HCT116 (cell line): ENCODE measurements around the gene ACSS1. TPM values are rescaled to one million over a fixed set of nuclear protein-coding genes. Genes with fewer than 3 reads are reported as not detected.

ENCODE experiments used
- ATAC-seq: fragments of 200-7000 bp; cut with Tn5 transposase; 2 replicates; pipeline ENCODE4 v1.9.1; 2020; ENCODE audit warnings: mild to moderate bottlenecking, moderate library complexity
- BruUV-seq: library from RNA; stranded (reverse); fragments of 400-500 nt; replicated peaks from 2 replicates; lab custom pipeline; 2021; lab: Mats Ljungman, UMichigan
- CTCF ChIA-PET: fragments of 300-600 bp; sonication (Branson Sonifier 250); formaldehyde crosslinking; loops from one replicate; lab custom pipeline; 2021; ENCODE audit warnings: antibody characterized with exemption; lab: Charles Lee
- POLR2A ChIA-PET: fragments of 300-600, 350-600 bp; sonication (Branson Sonifier 250); formaldehyde crosslinking; loops from one replicate; lab custom pipeline; 2021; ENCODE audit warnings: antibody characterized with exemption; lab: Charles Lee
- RAD21 ChIA-PET, 2 experiments: fragments of 300-600 bp; sonication (Branson Sonifier 250); formaldehyde crosslinking; loops; one replicate each; lab custom pipeline; 2023; ENCODE audit warnings: low total read pairs in 2 of 2; ENCODE audit not compliant: uncharacterized antibody in 2 of 2, unreplicated experiment in 2 of 2, low non-redundant PET in 1 of 2; lab: Charles Lee
- DNase-seq: peaks from one replicate; pipeline ENCODE4 v3.0.0-alpha.2; 2010; ENCODE audit warnings: low read depth, low spot score
- H2AFZ ChIP-seq: fragments of 200-600 bp; shearing (Covaris generic), sonication (generic); 2 replicates; pipeline ENCODE4 v1.6.1; 2017; ENCODE audit warnings: low read depth, mixed run types, mixed read lengths, antibody characterized with exemption, low read length; ENCODE audit not compliant: poor library complexity, severe bottlenecking
- H3K27ac ChIP-seq: 2 replicates; pipeline ENCODE4 v1.5.1; 2012; ENCODE audit warnings: low read depth, low read length
- H3K27me3 ChIP-seq: fragments of 200-600 bp; sonication (generic); 2 replicates; pipeline ENCODE4 v1.6.1; 2016; ENCODE audit warnings: mixed run types, low read length, mixed read lengths; ENCODE audit not compliant: insufficient read depth
- H3K36me3 ChIP-seq, 2 experiments: fragments of 200-500 bp in 1 of 2; fragments of 200-600 bp in 1 of 2; sonication (Bioruptor generic) in 1 of 2; sonication (generic) in 1 of 2; 2 replicates each; pipeline versions ENCODE4 v1.5.1 to v1.6.1; 2014 to 2016; ENCODE audit warnings: low read length in 2 of 2, inconsistent platforms in 1 of 2, mixed read lengths in 1 of 2, mixed run types in 1 of 2; ENCODE audit not compliant: insufficient read depth in 2 of 2, control insufficient read depth in 1 of 2
- H3K4me1 ChIP-seq, 2 experiments: fragments of 200-600 bp in 1 of 2; sonication (generic) in 1 of 2; 2 replicates each; pipeline versions ENCODE4 v1.5.1 to v1.6.1; 2012 to 2017; ENCODE audit warnings: low read length in 2 of 2, inconsistent platforms in 1 of 2, mild to moderate bottlenecking in 1 of 2, mixed read lengths in 1 of 2, mixed run types in 1 of 2, moderate library complexity in 1 of 2; ENCODE audit not compliant: insufficient read depth in 2 of 2, control insufficient read depth in 1 of 2
- H3K4me2 ChIP-seq: fragments of 200-600 bp; sonication (generic); 2 replicates; pipeline ENCODE4 v1.6.1; 2017; ENCODE audit warnings: mixed run types, low read length, mixed read lengths
- H3K4me3 ChIP-seq, 2 experiments: fragments of 200-600 bp in 1 of 2; sonication (generic) in 1 of 2; replicated peaks in 1 of 2; 2 replicates each; pipeline ENCODE4 v1.5.1; 2011 to 2016; ENCODE audit warnings: low read length in 2 of 2, control low read depth in 1 of 2, low read depth in 1 of 2, mild to moderate bottlenecking in 1 of 2, mixed read lengths in 1 of 2, mixed run types in 1 of 2
- H3K79me2 ChIP-seq: fragments of 200-600 bp; sonication (generic); 2 replicates; pipeline ENCODE4 v1.6.1; 2017; ENCODE audit warnings: mild to moderate bottlenecking, mixed run types, low read length, moderate library complexity, mixed read lengths; ENCODE audit not compliant: insufficient read depth
- H3K9ac ChIP-seq: fragments of 200-600 bp; sonication (generic); 2 replicates; pipeline ENCODE4 v1.6.1; 2016; ENCODE audit warnings: low read length, mixed read lengths
- H3K9me2 ChIP-seq: fragments of 200-600 bp; sonication (generic), shearing (Covaris generic); 2 replicates; pipeline ENCODE4 v1.6.1; 2017; ENCODE audit warnings: mixed run types, mild to moderate bottlenecking, moderate library complexity; ENCODE audit not compliant: insufficient read depth
- H3K9me3 ChIP-seq, 2 experiments: fragments of 200-500 bp in 1 of 2; fragments of 200-600 bp in 1 of 2; sonication (Bioruptor generic) in 1 of 2; sonication (generic) in 1 of 2; 2 replicates each; pipeline ENCODE4 v1.6.1; 2014 to 2017; ENCODE audit warnings: low read length in 2 of 2, mixed read lengths in 2 of 2, inconsistent platforms in 1 of 2, low read depth in 1 of 2, mild to moderate bottlenecking in 1 of 2, mixed run types in 1 of 2, moderate library complexity in 1 of 2; ENCODE audit not compliant: control insufficient read depth in 1 of 2, insufficient read depth in 1 of 2
- H4K20me1 ChIP-seq: fragments of 200-600 bp; sonication (generic), shearing (Covaris generic); 2 replicates; pipeline ENCODE4 v1.6.1; 2017; ENCODE audit warnings: mixed run types, mild to moderate bottlenecking, moderate library complexity; ENCODE audit not compliant: insufficient read depth
- ATF3 ChIP-seq: IDR thresholded peaks from 2 replicates; pipeline ENCODE4 v1.6.1; 2012
- CBX3 ChIP-seq: IDR thresholded peaks from 2 replicates; pipeline ENCODE4 v1.6.1; 2012; ENCODE audit warnings: low read depth
- CEBPB ChIP-seq: IDR thresholded peaks from 2 replicates; pipeline ENCODE4 v1.6.1; 2012; ENCODE audit warnings: low read depth
- EGR1 ChIP-seq: IDR thresholded peaks from 2 replicates; pipeline ENCODE4 v1.6.1; 2012; ENCODE audit warnings: low read depth
- ELF1 ChIP-seq: IDR thresholded peaks from 2 replicates; pipeline ENCODE4 v1.6.1; 2012; ENCODE audit warnings: low read depth, borderline replicate concordance
- EZH2 ChIP-seq: fragments of 200-600 bp; sonication (generic); IDR thresholded peaks from 2 replicates; pipeline ENCODE4 v1.6.1; 2017; ENCODE audit warnings: antibody characterized with exemption, mixed run types
- FOSL1 ChIP-seq: IDR thresholded peaks from 2 replicates; pipeline ENCODE4 v1.6.1; 2012; ENCODE audit warnings: low read depth
- POLR2A ChIP-seq: IDR thresholded peaks from 2 replicates; pipeline ENCODE4 v1.7.0; 2011; ENCODE audit warnings: borderline replicate concordance; ENCODE audit not compliant: insufficient read depth, insufficient read length; ENCODE audit errors: extremely low read depth
- POLR2AphosphoS5 ChIP-seq: IDR thresholded peaks from 2 replicates; pipeline ENCODE4 v1.6.1; 2011; ENCODE audit warnings: mild to moderate bottlenecking, low read depth, low read length, moderate library complexity
- RAD21 ChIP-seq: IDR thresholded peaks from 2 replicates; pipeline ENCODE4 v1.6.1; 2012; ENCODE audit warnings: low read depth, mild to moderate bottlenecking
- SIN3A ChIP-seq: IDR thresholded peaks from 2 replicates; pipeline ENCODE4 v1.6.1; 2012; ENCODE audit warnings: low read depth
- SP1 ChIP-seq: IDR thresholded peaks from 2 replicates; pipeline ENCODE4 v1.6.1; 2012; ENCODE audit warnings: low read depth
- TCF7L2 ChIP-seq: IDR thresholded peaks from 2 replicates; pipeline ENCODE4 v1.7.0; 2011; ENCODE audit warnings: borderline replicate concordance, inconsistent platforms; ENCODE audit not compliant: insufficient read depth, insufficient read length; ENCODE audit errors: extremely low read depth
- YY1 ChIP-seq: IDR thresholded peaks from 2 replicates; pipeline ENCODE4 v1.6.1; 2011; ENCODE audit warnings: low read length, low read depth, moderate library complexity, mild to moderate bottlenecking; ENCODE audit not compliant: insufficient replicate concordance; ENCODE audit errors: extremely low read depth
- ZBTB33 ChIP-seq: IDR thresholded peaks from 2 replicates; pipeline ENCODE4 v1.6.1; 2011; ENCODE audit warnings: mild to moderate bottlenecking, low read length, moderate library complexity; ENCODE audit not compliant: insufficient replicate concordance; ENCODE audit errors: extremely low read depth
- intact Hi-C: fragments of 100-400 bp; cut with micrococcal nuclease; formaldehyde crosslinking; loops from 2 replicates; pipeline ENCODE4 v1.10.0; 2022
- total RNA-seq: library from RNA; stranded (reverse); gene quantifications from one replicate; pipeline ENCODE4 v1.2.1, GENCODE V29; 2021; ENCODE audit not compliant: unreplicated experiment
- TF ChIP-seq, protein P1 (sequence below): IDR thresholded peaks from 2 replicates; pipeline ENCODE4 v1.6.1; 2012; ENCODE audit warnings: low read depth
- TF ChIP-seq, protein P2 (sequence below): IDR thresholded peaks from 2 replicates; pipeline ENCODE4 v1.6.1; 2012

The ACSS1 gene
- total RNA-seq, 1 experiment from 2014 or later = 0.27 TPM

DNA sequence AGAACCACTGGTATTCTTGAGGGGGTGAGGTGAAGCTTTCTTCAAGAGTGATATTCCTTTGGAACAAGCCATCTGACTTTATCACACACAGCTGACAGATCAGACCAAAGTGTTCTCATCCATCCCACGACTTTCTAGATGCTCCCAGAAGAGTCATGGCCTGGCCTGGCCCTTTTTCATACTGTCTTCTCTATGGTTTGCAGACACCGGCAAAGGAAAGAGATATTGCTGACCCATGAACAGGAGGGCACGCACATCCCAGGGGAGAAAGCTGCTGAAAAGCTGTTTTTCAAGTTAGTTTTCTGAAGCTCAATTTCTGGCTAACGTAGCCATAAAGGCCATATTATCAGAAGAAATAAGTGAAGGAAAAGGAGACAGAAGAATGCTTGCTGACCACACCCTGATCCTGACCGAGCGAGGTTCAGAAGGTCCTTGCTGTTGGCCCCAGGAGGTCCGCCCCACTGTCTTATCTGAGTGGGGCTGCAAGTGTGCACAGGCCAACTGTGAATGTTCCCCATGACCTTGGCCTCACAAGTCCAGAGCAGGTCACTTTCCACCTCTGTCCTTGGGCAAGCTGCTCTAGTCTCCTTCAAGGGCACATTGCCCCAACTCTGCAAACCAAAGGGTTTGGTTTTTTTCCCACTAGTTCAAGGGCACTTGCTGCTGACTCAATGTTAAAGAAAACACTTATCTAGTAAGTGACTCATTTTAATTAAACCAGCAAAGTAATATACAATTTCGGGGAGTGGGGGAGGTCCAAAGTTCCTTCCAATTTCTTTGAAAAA is 2.0 kb downstream of the ACSS1 start:
- no peak overlapping the region for H3K9ac ChIP-seq
- H3K9me2 ChIP-seq = no peaks in the 10 kb centered on the region
- ATAC-seq (no peak), DNase-seq (no peak)
- no peak for TF ChIP-seq CEBPB
- no peak for TF ChIP-seq TCF7L2
- TF ChIP-seq POLR2A = no peak
- no peak for TF ChIP-seq CBX3
- TF ChIP-seq ATF3 = no peak
- TF ChIP-seq, protein P1, sequence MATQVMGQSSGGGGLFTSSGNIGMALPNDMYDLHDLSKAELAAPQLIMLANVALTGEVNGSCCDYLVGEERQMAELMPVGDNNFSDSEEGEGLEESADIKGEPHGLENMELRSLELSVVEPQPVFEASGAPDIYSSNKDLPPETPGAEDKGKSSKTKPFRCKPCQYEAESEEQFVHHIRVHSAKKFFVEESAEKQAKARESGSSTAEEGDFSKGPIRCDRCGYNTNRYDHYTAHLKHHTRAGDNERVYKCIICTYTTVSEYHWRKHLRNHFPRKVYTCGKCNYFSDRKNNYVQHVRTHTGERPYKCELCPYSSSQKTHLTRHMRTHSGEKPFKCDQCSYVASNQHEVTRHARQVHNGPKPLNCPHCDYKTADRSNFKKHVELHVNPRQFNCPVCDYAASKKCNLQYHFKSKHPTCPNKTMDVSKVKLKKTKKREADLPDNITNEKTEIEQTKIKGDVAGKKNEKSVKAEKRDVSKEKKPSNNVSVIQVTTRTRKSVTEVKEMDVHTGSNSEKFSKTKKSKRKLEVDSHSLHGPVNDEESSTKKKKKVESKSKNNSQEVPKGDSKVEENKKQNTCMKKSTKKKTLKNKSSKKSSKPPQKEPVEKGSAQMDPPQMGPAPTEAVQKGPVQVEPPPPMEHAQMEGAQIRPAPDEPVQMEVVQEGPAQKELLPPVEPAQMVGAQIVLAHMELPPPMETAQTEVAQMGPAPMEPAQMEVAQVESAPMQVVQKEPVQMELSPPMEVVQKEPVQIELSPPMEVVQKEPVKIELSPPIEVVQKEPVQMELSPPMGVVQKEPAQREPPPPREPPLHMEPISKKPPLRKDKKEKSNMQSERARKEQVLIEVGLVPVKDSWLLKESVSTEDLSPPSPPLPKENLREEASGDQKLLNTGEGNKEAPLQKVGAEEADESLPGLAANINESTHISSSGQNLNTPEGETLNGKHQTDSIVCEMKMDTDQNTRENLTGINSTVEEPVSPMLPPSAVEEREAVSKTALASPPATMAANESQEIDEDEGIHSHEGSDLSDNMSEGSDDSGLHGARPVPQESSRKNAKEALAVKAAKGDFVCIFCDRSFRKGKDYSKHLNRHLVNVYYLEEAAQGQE = no peak
- TF ChIP-seq POLR2AphosphoS5 = no peak
- no peak for TF ChIP-seq ZBTB33
- no peak for TF ChIP-seq ELF1
- no peak for TF ChIP-seq FOSL1
- TF ChIP-seq, protein P2, sequence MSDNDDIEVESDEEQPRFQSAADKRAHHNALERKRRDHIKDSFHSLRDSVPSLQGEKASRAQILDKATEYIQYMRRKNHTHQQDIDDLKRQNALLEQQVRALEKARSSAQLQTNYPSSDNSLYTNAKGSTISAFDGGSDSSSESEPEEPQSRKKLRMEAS = no peak
- TF ChIP-seq SP1 = no peak
- TF ChIP-seq YY1 = no peak
- no peak for TF ChIP-seq RAD21
- no peak for TF ChIP-seq SIN3A
- no peak for TF ChIP-seq EZH2
- TF ChIP-seq EGR1 = no peak
- no peaks in the 10 kb centered on the region for H3K9me3 ChIP-seq
- intact Hi-C loops = no loop called here
- H3K4me1 ChIP-seq = no peaks in the 10 kb centered on the region
- RAD21 ChIA-PET = no interaction called here
- no TSS peak for BruUV-seq
- no peaks in the 10 kb centered on the region for H3K36me3 ChIP-seq
- no peak overlapping the region for H2AFZ ChIP-seq
- no peak overlapping the region for H3K27ac ChIP-seq
- no peak overlapping the region for H3K4me2 ChIP-seq
- CTCF ChIA-PET = no interaction called here
- peaks cover 11% of the 10 kb centered on the region for H3K27me3 ChIP-seq
- no peaks in the 10 kb centered on the region for H4K20me1 ChIP-seq
- H3K79me2 ChIP-seq = no peaks in the 10 kb centered on the region
- H3K4me3 ChIP-seq = no peak overlapping the region
- POLR2A ChIA-PET = no interaction called here
